Brain microvascular endothelial cell (primary cell): ENCODE results near the gene GRID2IP.

Experiments used
- DNase-seq: peaks from one replicate; pipeline ENCODE4 v3.0.0-alpha.2; 2020
- H3K27ac ChIP-seq: fragments of 250-450 bp; sonication (Bioruptor Pico); 2 replicates; pipeline ENCODE4 v1.5.1; 2020; ENCODE audit warnings: mild to moderate bottlenecking, moderate library complexity
- H3K27me3 ChIP-seq: fragments of 250-450 bp; sonication (Bioruptor Pico); replicated peaks from 2 replicates; pipeline ENCODE4 v1.5.1; 2020; ENCODE audit warnings: mild to moderate bottlenecking
- H3K36me3 ChIP-seq: fragments of 250-450 bp; sonication (Bioruptor Pico); replicated peaks from 2 replicates; pipeline ENCODE4 v1.5.1; 2020; ENCODE audit warnings: mild to moderate bottlenecking
- H3K4me3 ChIP-seq: 2 replicates; pipeline ENCODE4 v1.5.1; 2011; ENCODE audit warnings: low read depth, mild to moderate bottlenecking, control low read depth, low read length, moderate library complexity
- in situ Hi-C: cut with HindIII; loops from 2 replicates; pipeline ENCODE4 v1.10.0; 2017; ENCODE audit warnings: low sequenced_read_pairs, low pct_ligation_motif_present
- TF ChIP-seq, protein P1 (sequence below): IDR thresholded peaks from 2 replicates; pipeline ENCODE4 v1.5.1; 2011; ENCODE audit warnings: low read depth, mild to moderate bottlenecking, moderate library complexity, low read length, control low read depth, inconsistent platforms; ENCODE audit errors: missing control alignments

The GRID2IP gene

DNA sequence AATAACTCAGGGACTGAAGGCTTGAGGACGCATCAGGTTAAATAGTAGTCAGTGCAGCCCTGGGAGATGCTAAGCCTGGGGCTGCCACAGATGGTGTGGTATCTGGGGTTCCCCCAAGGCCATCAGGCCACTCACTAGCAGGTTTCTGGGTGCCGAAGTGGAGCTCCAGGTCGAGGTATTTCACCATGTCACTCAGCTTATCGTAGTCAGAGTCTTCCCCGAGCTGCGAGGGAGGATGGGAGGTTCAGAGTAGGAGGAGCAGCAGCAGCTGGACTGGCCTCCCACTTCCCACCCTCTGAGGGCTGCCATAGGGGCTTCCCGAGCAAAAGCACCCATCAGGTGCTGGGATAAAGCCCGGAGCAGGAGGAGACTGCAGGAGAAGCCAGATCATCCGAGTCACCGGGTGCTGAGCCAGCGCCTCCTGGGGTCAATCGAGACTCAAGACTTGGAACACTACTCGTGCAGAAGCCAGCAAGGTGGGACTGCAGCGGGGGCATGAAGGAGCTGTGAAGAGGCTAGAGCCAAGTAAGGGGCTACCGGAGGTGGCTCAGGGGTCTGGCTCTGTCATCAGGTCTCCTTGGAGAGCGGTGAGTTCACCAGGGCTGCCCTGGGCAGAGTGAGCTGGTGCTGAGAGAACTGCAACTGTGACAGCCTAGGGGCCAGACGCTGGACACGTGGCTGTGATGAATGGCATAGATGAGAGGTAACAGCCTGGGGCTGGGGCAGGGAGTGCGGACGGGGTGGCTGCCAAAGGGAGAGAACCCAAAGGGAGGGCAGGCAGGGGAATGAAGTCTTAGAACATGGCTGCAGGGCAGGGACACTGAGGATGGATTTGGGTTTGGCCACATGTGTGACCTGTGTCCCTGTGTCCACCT lies 45.3 kb downstream of the GRID2IP start:
- TF ChIP-seq, protein P1, sequence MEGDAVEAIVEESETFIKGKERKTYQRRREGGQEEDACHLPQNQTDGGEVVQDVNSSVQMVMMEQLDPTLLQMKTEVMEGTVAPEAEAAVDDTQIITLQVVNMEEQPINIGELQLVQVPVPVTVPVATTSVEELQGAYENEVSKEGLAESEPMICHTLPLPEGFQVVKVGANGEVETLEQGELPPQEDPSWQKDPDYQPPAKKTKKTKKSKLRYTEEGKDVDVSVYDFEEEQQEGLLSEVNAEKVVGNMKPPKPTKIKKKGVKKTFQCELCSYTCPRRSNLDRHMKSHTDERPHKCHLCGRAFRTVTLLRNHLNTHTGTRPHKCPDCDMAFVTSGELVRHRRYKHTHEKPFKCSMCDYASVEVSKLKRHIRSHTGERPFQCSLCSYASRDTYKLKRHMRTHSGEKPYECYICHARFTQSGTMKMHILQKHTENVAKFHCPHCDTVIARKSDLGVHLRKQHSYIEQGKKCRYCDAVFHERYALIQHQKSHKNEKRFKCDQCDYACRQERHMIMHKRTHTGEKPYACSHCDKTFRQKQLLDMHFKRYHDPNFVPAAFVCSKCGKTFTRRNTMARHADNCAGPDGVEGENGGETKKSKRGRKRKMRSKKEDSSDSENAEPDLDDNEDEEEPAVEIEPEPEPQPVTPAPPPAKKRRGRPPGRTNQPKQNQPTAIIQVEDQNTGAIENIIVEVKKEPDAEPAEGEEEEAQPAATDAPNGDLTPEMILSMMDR = no peak
- Histone ChIP-seq H3K36me3 (no peaks in the 10 kb centered on the region), H3K27me3 (peaks cover 5% of the 10 kb centered on the region), H3K27ac (no peak overlapping the region), H3K4me3 (no peak overlapping the region)
- in situ Hi-C loops = no loop called here
- no peak for DNase-seq

DNA sequence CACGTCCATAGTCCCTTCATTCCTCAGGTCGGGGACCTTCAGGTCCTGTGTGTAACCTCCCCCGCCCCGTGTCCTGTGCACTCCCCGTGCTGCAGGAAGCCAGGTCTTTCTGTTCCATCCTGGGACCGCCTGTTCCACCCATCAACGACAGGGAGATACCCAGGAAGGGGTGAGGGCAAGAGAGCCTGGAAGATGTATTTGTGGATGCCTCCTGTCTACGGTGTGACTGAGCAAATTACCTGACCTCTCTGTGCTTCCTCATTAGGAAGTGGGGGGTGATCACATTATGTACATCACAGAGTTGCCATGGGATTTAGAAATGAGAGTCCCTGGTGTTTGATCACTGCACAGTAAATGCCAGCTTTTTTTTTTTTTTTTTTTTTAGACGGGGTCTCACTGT lies 46.3 kb downstream of the GRID2IP start:
- TF ChIP-seq, protein P1 = no peak
- in situ Hi-C loops = no loop called here
- no peaks in the 10 kb centered on the region for H3K36me3 ChIP-seq
- H3K27me3 ChIP-seq = peaks cover 5% of the 10 kb centered on the region
- H3K27ac ChIP-seq = no peak overlapping the region
- H3K4me3 ChIP-seq = no peak overlapping the region
- no peak for DNase-seq

DNA sequence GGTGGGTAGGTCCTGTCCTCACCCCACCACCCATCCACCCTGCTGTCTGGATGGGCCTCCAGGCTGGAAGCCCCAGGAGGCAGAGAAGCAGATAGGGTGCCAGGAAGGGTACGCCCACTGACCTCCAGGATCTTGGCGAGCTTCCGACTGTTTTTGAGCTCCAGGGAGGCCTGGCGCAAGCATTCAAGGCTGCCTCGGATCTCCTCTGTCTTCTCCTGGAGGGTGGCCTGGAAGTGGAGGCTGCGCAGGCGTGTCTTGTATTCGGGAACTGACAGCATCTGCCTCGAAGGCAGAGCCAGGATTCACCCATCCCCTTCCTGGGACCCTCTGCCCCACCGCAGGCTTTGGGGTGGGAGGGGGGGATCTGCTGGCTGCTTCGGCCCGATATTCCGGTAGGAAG lies 48.4 kb downstream of the GRID2IP start:
- H3K27ac ChIP-seq = no peak overlapping the region
- H3K4me3 ChIP-seq = no peak overlapping the region
- no peak for DNase-seq
- in situ Hi-C loops = no loop called here
- H3K27me3 ChIP-seq = peaks cover 5% of the 10 kb centered on the region
- H3K36me3 ChIP-seq = no peaks in the 10 kb centered on the region
- TF ChIP-seq, protein P1 = no peak

DNA sequence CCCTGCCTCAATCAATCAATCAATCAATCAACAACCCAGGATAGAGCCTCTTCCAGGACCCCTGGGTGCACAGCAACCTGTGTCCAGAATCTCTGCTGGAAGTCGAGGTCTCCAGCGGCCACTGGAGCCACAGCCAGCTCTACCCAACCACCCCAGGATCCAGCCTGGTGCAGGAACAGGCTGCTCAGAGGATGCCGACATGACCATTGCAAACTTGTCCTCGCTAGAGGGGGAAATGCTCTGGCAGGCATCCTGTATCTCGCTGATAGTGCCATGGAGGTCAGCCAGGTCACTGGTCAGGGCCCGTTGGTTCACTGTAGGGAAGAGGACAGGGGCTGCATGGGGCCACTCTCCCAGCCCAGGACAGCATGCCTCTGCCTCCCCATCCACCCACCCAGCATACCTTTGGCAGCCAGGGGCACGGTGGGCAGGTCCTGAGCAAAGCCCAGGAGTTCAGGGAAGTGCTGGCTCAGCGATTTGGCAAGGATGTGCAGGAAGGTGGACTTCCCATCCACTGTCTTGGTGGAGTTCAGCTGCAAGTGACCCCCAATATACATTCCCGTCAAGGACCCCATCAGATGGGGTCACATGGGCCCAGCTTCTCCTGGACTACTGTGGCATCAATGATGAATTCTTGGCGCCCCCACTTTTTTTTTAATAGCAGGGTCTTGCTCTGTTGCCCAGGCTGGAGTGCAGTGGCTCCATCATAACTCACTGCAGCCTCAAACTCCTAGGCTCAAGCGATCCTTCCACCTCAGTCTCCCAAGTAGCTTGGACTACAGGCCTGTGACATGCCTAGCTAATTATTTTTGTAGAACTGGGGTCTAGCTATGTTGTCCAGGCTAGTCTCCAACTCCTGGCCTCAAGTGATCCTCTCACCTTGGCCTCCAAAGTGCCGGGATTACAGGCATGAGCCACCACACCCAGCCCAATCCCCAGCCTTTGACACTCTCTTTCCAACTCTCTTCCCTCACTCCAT lies 49.4 kb downstream of the GRID2IP start:
- Histone ChIP-seq H3K4me3 (no peak overlapping the region), H3K27ac (no peak overlapping the region), H3K27me3 (peaks cover 5% of the 10 kb centered on the region), H3K36me3 (no peaks in the 10 kb centered on the region)
- DNase-seq = no peak
- in situ Hi-C loops = no loop called here
- TF ChIP-seq, protein P1 = no peak

DNA sequence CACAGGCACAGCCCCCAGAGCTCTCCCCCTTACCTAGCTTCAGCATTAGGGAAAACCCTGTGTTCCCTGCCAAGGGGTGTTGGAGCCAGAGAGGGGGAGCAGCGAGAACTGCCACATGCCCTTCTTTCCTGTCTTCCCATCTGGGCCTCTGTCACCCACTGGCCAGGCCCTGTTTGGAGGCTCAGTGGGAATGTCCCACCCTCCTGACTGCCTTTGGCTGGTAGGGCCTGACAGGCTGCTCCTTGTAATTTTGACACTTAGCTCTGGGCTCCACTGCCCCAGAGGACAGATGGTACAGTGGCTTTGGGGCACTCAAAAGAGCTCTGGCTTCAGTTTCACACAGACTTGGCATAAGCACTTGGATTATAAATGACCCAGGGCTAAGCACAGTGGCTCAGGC lies 50.6 kb downstream of the GRID2IP start:
- peaks cover 2% of the 10 kb centered on the region for H3K27me3 ChIP-seq
- H3K27ac ChIP-seq = no peak overlapping the region
- no peaks in the 10 kb centered on the region for H3K36me3 ChIP-seq
- in situ Hi-C loops = no loop called here
- DNase-seq = no peak
- TF ChIP-seq, protein P1 = no peak
- no peak overlapping the region for H3K4me3 ChIP-seq
